Activated CD8-positive, alpha-beta memory T cell treated with anti-CD3 and anti-CD28 coated beads for 48 hours (primary cell): ENCODE data around the gene SLN.
"Not testable (repeated sequence)": the region's sequence is repeated elsewhere in the genome, so short reads cannot be mapped to it uniquely, and the experiment has no call there.

ENCODE experiments used
- DNase-seq, 3 experiments: peaks; one replicate each; pipeline ENCODE4 v3.0.0-alpha.2; 2020; ENCODE audit warnings: low read depth in 2 of 3, low spot score in 2 of 3

The SLN gene

DNA sequence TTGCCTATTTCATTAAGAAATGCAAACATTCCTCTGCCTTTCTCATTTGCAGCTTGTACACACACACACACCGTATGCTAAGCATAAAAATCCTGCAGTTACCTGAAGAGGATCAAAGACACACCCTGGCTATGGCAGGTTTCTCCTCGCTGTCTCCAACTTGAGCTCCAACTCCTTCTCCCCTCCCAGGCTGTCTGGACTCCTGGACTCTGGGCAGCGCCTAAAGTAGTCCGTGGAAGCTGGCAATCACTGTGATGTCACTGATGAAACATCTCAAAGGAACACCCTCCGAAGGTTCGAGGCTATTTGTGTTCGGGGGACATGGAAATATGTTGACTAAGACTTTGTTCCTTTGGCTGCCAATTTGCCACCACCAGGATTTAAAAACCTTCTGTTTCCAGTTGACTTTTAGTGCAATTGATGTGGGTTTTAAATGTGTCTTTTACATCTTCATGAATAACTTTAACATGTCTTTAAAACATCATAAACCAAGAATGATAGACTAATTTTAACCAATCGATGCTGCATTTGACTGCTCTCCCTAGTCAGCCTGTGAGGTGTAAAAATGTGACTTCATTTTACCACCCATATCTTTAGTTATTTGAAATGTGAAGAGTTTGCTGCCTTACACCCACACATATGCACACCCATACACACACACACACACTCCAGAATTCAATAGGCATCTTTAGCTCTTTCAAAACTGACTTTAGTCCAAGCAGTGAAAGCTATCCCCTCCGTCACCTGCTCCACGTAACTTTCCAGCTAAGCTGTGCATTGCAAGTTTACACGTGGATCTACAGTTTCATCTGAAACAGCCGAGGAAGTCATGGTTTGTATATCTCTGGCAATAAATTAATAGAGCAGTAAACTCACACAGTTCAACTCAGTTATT is at the start of gene SLN:
SLN (minus strand) TSS at position 196 of the 895 bp plus-strand sequence.
- DNase-seq, result no peak

DNA sequence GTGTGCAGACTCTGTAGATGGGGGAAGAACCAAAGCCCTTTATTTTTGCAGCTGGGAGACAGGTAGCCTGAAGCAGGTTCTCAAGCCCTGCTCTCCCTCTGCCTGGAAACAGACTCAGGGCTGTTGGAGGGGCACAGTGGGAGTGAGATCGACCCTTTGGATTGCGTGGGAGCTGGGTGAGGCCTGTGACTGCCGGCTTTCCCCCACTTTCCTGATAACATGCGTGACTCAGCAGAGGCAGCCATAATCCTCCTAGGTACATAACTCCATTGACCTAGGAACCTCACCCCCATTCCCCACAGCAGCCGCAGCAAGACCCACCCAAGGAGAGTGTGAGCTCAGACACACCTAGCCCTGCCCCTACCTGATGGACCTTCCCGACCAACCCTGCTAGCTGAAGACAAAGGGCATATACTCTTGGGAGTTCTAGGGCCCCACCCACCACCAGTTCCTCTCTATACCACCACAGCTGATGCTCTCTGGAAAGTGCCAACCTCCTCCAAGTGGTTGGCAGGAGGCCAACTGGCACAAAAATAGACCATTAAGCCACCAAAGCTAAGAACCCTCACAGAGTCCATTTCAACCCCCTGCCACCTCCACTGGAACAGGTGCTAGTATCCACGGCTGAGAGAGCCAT is 47.0 kb upstream of the SLN start:
- not testable (repeated sequence) for DNase-seq

DNA sequence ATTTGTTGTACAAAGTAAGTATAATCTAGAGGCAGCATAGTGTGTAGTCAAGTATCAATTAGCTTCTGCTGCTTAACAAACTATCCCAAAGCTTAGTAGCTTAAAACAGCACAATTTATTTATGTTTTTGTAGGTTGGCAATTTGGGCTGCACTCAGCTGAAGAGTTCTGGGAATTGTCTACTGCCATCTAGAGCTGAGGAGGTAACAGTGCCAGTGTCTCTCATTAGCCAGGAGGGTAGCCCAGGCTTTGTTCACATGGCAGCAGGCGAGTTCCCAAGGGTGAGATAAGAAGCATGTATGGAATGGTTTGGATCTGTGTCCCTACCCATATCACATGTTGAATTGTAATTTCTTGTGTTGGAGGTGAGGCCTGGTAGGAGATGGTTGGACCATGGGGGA is 45.8 kb upstream of the SLN start:
- no peak for DNase-seq

DNA sequence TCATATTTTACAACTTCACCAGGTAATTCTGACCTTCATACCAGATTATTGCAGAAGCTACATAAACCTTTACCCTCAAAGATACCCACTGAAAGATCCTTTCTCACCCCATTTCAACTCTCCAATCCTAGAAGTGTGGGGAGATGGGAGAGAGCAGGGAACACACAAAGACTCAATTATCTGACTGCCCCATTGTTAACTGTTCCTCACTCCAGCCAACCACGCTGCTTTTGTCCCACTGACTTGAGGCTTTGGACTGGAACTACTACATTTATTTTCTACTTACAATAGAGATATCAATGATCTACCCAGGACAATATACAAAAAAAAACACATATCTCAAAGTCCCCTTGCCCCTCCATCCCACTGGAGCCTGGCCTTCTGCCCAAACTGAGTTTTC is 44.7 kb upstream of the SLN start:
- no peak for DNase-seq

DNA sequence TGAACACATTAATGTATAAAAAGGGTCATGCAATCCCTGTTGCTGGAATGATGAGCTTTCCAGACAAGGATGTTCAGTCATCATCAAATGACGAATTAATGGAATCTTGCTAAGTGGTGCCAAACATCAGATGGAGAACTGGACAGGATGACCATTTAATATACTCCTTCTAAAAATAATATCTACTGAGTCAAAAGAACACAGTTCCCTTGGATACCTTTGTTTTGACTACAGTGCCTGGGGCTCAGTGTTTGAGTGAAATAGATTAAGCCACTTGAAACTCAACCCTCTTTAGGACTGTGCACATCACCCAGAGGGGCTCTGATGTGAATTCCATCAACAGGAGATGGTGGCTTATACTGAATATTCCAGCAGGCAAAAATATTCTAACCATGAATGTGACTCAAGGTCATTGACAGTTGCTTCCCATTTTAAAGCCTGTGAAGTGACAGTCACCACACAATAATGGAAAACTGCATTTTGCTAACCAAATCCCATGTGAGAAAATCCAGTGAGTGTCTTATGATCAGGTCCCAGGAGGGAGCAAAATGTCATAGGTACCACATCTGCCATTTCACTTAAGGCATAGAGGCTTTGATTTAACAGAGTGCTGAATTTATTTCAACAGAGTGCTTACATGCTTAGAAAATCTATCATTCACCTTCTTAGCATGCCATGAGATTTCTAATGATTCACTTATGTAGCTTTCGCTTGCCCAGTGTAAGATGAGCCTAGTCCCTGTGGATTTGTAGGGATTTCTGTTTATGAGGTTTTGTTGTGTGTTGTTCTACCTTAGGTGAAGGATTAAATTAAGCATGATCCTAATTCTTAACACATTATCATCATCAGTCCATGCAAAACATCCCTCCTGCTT is 41.3 kb upstream of the SLN start:
- DNase-seq, result no peak

DNA sequence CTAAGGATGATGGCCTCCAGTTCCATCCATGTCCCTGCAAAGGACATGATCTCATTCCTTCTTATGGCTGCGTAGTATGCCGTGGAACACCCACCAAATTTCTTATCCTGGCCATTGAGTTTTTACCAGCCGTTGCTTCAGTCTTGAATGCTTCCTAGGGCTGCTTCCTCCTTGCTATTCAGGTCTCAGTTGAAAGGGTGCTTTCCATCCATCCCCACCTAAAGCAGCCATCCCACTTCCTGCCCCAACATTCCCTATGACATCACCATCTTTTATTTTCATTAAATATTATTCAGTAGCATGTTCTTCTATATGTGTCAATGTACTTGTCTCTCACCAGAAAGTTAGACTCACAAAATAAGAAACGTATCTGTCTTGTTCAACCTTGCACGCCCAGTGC is 40.7 kb upstream of the SLN start:
- no peak for DNase-seq

DNA sequence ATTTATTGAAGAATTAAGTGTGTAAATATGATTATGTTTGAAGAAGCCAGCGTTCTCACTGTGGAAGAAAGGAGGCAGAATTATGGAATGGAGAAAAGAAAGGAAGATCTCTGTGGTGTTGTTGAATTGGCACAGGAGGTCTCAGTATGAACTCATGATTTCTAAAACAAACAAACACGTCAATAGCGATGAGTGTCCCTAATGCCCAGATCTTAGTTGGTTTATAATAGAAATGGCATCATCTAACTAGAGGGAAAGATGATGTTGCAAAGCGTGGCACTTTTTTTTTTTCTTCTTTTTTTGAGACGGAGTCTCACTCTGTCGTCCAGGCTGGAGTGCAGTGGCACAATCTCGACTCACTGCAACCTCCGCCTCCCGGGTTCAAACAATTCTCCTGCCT is 39.2 kb upstream of the SLN start:
- no peak for DNase-seq

DNA sequence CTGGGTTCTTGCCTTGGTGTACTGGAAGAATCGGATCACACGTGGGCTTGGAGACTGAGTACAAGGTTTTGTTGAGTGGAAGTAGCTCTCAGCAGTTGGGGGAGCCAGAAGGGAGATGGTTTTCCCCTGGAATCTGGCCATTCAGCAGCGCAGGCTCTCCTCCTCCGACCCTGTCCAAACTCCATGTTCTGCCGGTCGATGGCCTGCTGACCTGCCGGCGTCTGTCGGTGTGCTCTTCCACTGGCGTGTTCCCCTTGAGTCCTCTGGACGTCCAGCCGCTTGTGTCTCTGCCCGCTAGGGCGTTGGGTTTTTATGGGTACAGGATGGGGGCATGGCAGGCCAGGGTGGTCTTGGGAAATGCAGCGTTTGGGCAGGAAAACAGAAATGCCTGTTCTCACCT is 38.5 kb upstream of the SLN start:
- no peak for DNase-seq

DNA sequence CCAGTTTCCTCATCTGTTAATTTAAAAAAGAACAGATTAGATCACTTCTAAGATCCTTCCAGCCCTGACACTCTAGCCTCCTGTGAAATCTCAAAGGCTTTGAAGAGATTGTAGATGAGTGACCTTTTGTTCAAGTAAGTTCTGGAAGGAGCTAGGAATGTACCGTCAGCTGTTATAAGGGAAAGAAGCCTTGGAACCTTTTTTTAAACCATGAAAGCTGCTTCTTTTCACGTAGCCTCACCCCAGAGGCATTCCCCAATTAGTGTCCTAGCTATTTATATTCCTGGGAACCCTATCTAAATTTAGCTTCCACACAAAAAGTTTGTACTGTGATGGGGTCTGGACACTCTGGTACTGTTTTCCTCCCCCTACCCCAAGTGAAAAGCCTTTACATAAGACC is 35.8 kb upstream of the SLN start:
- DNase-seq, result no peak

DNA sequence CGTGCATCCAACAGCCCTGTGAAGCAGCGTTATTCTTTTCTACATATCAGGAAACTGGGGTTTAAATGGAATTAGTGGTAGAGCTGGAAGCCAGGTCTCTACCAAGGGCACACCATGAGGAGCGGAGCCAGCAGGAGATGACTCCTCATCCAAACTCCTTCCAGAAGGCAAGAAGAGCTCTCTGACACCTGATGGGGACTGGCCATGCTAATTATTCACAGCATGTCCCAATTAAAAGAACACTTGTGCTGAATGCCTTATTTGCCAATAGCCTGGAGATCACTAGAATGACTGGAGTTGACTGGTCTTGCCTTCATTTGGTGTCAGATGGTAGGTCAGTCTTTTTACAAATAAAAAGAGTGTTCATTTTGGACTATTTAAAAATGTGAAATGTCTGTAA is 32.9 kb upstream of the SLN start:
- DNase-seq, result no peak

DNA sequence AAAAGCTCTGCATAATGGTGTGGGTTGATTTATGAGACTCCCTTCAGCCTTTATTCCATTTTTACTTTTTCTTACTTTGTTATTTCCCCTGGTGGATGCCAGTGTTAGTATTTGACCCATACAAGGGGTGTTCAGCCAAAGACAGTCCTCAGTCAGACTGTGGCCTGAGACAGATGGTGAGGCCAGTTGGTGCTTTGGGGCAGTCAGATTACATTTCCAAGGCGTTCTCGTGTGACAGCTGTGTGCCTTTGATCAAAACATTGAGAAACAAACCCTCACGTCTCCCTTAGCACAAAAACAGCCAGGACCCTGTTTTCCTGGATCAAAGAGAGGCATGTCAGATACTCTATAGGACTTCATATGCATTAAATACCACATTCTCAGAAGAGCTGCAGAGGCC is 31.3 kb upstream of the SLN start:
- no peak for DNase-seq

DNA sequence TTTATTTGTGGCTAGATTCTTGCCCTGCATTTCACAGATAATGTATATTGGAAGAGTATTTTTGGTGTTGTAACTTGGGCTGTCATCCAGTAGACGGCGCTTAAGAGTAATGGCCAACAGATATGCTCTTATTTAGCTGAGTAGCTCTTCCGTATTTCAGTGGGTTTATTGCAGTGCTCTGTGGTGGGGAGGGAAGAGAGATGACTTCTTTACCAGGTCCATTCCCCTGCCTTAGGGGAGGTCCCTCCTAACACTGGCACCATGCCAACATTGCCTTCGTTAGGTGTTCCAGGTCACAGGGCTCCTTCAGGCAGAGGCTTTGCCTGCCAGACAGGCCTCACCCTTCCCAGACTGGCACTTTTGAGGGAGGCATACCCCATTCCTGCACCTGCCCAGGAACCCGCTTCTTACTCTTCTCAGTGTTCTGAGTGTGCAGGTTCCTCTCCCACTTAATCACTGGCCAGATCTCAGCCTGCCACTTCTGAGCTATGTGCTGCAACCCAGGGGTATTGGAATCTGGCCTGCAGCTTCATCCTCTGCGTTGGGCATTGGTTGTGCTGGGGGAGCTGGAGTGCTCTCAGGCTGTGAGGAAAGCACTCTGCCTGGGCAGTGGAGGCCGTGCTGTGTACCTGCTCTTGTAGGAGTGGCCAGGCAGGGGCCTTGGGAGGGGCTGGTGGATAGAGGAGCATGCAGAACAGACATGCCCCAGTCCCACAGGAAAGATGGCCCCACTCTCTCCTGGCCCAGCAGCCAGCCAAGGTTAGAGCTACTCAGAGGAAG is 29.4 kb upstream of the SLN start:
- no peak for DNase-seq

DNA sequence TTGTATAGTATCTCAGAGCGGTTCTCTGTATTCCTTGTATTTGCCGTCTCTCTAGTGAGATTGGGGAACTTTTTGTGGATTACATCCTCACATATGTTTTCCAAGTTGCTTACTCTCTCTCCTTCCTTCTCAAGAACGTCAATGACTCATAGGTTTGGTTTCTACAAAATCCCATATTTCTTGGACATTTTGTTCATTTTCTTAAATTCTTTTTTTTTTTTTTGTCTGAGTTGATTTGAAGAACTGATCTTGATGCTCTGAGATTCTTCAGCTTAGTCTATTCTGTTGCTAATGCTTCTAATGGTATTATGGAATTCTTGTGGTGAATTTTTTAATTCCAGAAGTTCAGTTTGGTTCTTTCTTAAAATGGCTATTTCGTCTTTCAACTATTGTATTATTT is 28.4 kb upstream of the SLN start:
- no peak for DNase-seq

DNA sequence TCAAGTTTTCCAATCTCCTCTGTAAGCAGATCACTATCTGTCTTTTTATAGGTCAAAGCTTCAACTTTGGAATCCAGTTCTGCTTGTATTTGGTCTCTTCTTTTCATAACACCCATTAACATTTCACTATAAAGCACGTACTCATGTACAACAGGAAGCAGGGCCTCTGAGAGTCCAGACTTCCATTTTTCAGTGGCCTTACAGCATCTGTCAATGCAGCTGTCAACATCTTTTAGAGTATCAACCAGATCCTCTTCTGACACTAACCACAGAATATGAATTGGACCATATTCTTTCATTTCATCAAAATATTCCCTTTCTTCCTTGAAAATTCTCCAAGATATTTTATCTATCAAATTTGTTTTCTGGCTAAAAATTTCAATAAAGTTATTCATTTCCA is 24.7 kb upstream of the SLN start:
- no peak for DNase-seq

DNA sequence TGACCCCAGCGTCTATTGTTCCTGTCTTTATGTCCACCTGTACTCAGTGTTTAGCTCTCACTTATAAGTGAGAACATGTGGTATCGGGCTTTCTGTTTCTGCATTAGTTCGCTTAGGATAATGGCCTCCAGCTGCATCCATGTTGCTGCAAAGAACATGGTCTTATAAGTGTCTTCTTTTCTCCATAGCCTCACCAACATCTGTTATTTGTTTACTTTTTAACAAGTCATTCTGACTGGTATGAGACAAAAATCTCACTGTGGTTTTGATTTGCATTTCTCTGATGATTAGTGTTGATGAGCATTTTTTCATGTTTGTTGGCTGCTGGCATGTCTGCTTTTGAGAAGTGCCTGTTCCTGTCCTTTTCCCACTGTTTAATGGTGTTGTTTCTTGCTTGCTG is 21.7 kb upstream of the SLN start:
- DNase-seq, result no peak

DNA sequence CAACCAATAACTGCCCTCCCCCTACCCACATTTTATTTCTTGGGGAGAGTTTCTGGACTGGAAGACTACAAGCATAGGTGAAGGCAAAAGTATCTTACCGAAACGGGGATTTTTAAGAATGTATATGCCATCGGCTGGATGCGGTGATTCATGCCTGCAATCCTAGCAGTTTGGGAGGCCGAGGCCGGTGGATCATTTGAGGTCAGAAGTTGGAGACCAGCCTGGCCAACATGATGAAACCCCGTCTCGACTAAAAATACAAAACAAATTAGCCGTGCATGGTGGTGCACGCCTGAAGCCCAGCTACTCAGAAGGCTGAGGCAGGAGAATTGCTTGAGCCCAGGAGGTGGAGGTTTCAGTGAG is 20.8 kb upstream of the SLN start:
- no peak for DNase-seq

DNA sequence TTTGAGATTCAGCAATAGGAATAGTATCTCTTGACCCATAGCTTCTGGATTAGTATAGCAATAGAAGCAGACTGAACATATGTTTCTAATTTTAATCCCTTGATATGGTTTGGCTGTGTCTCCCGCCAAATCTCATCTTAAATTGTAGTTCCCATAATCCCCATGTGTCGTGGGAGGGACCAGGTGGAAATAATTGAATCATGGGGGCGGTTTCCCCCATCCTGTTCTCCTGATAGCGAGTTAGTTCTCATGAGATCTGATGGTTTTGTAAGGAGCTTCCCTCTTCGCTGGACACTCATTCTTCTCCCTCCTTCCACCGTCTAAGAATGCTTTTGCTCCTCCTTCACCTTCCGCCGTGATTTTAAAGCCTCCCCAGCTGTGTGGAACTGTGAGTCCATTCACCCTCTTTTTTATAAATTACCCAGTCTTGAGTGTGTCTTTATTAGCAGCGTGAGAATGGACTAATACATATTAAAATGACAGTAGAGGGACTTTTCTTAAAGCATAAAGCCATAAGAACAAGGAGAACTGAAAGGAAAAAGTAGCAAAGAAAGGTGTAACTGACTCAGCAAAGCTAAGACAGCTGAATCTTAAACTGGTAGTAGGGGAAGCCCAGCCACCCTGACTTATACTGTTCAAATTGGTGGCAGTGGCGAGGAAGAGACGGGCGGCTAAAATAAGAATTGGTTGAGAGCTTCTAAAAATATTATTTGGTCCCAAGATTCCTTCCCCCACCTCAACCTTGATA is 20.3 kb upstream of the SLN start:
- no peak for DNase-seq

DNA sequence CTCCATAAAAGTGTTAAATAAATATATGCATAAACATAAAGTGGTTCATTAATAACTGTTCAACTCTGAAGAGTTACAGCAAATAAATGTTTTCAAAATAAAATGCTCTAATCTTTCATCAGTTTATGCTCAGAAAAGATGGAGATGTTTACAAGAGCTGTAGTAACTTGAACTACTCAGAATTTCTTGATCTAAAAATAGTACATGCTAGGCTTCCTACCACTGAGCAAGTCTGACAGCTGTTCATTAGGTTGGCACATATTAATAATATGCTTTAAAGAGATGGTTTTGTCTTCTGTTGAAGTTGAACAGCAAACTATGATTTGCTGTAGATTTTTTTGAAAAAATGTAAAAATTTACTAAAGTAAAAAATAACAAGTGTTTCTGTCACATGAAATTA is 10.8 kb upstream of the SLN start:
- DNase-seq, result no peak

DNA sequence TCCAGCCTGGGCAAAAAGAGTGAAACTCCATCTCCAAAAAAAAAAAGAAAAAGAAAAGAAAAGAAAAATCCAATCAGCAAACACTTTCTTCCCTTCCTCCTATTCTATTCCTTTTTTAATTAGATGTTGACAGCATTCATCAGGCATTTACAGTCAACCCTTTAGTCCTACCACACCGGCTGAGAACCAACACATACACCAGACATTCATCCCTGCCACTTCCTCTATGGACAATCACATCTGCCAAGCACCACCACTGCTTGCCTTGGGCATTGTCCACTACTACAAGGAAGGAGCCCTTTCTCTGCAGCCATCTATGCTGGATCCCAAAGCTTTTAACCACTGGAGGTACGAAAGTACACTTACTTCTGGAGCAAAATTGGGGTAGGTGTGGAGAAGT is 9.4 kb upstream of the SLN start:
- no peak for DNase-seq

DNA sequence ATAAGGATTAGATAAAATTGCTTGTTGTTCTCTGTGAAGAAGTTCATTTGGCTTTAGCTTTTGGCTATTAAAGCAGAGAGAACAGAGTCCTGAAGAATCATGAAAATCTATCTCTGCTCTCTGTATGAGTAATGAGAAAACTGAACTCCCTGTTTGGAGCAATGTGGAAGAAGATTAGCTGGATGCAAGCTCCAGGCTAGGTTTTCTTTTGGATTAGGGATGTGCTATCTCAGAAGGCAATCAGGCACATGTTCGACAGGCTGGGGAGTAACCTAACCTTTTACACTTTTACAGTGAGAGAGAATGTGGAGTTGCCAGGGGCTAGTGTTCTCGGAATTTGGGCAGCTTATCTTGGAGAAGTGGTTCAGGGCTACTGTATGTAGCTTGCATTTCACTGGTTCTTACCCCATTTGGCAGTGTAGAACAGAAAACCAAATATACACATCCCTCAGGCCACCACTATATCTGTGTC is 8.5 kb upstream of the SLN start:
- DNase-seq, result no peak
